HG02759 (cell line): Measurements from ENCODE around the gene MPEG1.
A peak's percentile ranks its signal among the peaks of the same experiment; 100 is the strongest.

Experiments used
- ATAC-seq: cut with Tn5 transposase; IDR thresholded peaks from one replicate; pipeline ENCODE4 v1.9.1; 2021; ENCODE audit warnings: mild to moderate bottlenecking, moderate library complexity; ENCODE audit not compliant: unreplicated experiment

MPEG1 gene, protein sequence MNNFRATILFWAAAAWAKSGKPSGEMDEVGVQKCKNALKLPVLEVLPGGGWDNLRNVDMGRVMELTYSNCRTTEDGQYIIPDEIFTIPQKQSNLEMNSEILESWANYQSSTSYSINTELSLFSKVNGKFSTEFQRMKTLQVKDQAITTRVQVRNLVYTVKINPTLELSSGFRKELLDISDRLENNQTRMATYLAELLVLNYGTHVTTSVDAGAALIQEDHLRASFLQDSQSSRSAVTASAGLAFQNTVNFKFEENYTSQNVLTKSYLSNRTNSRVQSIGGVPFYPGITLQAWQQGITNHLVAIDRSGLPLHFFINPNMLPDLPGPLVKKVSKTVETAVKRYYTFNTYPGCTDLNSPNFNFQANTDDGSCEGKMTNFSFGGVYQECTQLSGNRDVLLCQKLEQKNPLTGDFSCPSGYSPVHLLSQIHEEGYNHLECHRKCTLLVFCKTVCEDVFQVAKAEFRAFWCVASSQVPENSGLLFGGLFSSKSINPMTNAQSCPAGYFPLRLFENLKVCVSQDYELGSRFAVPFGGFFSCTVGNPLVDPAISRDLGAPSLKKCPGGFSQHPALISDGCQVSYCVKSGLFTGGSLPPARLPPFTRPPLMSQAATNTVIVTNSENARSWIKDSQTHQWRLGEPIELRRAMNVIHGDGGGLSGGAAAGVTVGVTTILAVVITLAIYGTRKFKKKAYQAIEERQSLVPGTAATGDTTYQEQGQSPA

DNA sequence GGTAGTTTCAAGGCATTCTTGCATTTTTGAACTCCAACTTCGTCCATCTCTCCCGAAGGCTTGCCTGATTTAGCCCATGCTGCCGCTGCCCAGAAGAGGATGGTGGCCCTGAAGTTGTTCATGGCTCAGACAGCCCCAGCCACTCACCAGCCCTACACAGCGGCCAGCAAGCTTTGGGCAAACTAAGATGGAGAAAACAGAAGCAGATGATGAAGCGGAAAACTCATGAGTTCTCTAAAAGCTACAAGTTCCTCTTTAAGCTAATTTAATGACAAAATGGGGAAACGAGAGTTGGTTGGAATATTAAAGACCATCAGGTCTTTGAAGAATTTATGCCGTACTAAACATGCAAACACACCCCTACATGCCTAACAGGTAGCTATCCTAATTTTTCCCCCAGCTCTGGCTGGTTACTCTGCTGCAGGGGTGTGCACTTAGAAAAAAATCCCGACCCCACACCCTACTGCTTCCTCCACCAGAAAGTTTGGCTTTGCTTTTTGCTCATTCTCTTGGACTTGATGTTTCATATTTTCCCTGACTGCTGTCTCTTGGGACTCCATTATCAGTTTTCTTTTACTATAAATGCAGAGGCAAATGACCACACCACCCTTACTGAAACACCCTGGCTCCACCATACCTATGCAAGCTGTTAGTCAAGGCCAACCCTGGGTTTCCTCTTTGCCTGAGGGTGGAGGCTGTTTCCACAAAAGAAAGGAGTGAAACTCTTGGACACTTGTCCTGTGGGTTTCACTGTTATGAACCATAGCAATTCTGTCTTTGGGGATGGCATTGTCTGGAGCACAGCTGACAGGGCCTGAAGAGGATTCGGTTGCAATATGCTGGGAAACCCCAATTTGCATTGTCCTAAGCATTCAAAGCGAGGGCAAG is at the start of gene MPEG1:
TSS of gene MPEG1 (minus strand) at position 184 of the 888 bp plus-strand sequence. CDS start at position 122, 62 bp downstream.
- peak; percentile 16 for ATAC-seq

DNA sequence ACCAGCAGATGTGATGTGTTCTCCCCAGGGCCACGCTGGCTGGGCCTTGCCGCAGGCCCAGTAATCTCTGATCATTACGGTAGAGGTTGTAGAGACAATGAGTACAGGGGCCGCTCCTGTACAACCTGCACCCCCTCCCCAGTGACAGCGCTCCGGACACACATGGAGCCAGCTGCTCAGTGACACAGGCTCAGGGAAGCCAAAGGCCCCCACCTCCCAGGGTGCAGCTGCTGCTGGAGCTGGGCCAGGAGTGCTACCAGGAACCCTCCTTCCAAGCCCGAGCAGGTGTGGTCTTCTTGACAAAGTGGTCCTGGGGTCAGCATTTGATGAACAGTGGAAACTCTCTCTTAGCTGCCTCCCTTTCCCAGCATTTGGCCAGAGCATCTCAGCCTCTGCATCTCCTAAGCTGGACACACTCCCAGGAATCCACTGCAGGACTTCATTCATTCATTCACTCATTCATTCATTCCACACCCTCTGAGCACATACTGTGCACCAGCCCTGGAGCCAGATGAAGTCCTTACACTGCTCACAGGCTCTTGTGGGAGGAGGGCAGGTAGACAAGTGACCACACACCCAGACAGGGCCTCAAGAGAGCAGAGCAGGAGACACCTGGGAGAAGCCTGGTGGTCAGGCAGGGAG is 49.6 kb upstream of the MPEG1 start:
- ATAC-seq = no peak

DNA sequence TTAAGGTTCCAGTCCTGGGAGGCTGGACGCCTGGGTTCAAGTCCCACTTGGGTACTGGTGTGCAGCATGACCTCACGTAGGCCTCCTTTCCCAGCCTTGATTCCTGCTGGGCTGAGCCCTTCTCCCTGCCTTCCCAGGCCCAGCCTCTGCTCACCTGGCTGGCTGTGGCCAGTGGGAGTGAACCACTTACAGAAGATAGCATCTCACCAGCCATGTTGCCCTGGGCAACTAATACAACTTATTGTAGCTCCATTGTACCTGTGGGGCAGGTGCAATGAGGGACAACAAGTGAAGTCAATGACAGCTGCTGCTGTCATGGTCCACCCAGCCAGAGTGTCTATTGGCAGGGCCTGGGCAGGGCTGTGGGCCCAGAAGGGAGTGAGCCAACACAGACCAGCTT is 48.4 kb upstream of the MPEG1 start:
- no peak for ATAC-seq

DNA sequence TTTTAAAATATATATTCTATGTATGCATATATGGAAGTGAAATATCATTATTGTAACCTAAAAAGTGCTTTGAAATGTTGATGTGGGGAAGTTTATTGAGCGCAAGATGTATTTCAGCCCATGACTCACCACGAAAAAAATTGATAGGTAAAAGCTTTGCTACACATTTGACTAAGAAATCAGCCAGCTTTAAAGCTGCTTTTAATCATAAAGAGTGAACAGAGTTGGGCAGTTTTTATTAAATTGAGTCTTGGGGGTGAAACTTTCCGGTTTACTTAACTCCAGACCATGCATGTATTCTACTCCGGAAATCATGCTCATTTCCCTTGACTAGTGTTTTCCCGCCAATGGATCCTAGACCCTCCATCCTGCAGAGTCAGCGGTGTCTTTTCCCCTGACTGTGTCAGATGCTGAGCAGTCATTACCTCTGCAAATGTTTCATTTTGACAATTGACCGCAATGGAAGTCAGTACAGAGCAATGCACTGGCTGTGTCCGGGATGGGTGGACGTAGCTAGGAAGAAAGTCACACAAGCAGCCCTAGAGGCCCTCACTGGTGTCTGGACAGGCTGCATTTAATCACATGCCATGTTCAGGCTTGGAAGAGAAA is 47.2 kb upstream of the MPEG1 start:
- peak; percentile 39 for ATAC-seq

DNA sequence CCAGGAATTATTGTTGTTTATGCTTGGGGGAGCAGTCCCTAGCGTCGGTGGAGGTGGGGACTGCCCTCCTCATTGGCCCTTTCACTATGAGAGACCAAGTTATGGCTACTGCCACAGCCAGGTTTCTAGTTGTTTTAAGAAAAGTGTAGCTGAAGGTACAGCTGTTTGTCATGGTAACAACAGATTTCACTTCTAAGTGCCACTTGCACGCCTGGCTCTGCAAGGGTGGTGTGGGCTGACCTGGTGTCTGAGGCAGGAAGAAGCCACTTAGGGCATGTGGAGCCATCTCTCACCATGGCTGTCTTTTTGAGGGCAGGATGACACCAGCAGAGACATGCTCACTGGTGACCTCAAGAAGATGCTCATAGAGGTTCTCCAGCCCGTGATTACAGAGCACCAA is 46.3 kb upstream of the MPEG1 start:
- ATAC-seq = no peak

DNA sequence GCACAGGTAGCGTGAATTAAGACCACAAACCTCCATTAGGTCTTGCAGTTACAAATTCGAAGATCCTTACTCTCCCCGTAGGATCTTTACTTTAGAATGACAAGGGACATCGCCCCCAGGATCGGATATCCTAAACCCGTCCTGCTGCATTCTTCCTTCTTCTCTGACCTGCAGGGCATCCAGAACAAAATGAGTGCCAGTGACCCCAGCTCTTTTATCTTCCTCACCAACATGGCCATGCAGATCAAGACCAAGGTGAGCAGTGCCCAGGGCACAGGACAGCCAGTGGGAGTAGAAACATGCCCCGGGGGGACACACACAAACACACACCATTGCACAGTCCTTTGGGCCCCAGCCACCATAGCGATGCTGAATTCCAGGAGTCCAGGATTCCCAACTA is 42.6 kb upstream of the MPEG1 start:
- ATAC-seq = no peak

DNA sequence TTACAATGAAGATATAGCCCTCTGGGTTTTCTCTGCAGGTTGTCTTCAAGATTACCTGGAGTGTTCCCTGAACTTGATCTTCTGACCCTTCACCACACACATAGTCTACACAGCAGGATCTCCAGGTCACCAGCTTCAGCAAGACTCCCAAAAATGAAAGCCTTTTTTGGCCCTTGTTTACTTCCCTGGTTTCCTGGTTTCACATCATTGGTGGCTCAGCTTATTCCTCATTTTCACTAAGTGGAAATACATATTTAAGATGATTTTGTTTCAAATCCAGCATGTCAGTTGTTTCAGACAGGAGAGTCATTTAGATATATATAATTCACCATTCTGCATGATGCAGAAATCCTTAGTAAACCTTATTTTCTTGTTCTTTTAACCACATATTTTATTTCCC is 41.6 kb upstream of the MPEG1 start:
- no peak for ATAC-seq

DNA sequence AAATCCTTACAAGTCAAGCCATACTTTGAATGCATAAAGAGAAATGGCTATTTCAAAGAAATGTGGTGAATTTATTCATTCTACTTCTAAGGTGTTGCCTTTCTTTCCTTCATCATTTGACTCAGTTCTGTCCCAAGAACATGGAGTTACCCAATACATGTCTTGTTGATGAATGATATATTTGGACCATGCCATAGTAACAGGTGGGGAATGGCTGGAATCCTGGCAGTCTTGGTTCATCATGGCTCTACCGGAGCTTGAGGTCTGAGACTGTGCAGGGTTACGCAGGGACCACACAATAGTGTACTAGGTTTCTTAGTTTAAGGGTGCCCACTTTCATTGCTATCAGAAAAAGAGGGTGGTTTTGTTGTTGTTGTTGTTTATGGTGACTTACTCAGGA is 40.3 kb upstream of the MPEG1 start:
- ATAC-seq = no peak

DNA sequence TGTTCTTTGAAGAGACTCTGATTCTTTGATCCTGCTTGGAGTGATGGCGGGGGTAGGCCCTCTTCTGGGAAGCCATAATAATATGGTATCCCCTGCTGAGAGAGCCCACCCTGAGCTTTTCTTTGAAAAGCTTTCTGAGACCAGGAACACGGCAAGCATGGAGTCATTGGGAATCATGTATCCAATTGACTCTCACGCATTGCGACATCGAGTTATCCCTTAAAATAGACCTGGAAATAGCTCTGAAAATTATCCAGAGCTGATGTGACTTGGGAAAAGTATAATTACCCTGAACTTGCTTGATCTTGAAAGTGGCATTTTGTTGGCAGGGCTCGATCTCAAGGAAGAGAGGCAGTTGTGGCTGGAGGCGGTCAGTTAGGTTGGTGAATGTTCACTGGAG is 36.8 kb upstream of the MPEG1 start:
- ATAC-seq = no peak

DNA sequence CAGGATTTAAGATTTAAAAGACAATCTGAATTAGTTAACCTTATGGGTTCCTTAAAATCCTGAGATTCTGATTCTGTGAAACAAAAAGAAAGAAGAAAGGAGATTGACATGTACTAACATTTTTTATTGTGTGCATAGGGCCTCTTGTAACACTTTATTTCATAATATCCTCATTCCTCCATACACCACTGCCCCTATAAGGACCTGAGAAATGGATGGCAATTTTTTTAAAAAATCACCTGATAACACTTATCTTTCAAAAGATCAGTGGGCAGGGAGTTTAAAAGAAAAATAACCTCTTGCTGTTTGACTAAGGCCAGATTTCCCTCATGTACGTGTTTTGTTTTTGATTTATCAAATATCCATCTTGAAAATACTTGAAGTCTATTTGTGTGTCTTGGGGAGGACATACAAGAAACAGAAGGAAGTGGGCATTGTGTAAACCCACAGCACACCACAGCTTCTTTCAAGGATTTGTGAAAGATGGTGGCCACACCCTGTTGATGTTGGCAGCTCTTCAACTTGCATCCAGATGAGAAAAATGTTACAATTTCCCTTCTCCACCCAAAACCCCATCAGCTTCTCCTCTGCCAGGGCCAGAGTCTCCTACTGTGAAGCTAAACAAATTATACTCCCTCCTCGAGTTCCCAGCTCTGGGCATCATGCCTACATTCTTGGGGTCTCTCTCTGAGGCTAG is 35.0 kb upstream of the MPEG1 start:
- no peak for ATAC-seq

DNA sequence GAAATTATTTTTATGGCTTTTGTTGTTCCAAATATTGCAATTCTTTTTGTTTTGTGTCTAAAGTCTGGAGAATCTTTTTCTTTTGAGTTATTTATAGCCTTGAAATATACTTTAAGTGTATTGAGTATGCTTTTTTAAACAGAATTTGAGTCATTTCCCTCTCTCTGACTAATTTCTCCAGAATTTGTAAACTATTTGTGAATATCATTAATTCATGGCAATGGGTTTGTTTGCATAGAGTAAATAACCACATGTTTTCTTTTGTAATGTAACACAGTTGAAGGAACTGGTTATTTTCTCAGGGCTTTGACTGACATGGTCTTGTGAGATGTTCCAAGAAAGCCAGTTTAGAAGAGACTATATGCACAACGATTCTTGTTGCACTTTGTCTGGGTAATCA is 30.9 kb upstream of the MPEG1 start:
- ATAC-seq = no peak

DNA sequence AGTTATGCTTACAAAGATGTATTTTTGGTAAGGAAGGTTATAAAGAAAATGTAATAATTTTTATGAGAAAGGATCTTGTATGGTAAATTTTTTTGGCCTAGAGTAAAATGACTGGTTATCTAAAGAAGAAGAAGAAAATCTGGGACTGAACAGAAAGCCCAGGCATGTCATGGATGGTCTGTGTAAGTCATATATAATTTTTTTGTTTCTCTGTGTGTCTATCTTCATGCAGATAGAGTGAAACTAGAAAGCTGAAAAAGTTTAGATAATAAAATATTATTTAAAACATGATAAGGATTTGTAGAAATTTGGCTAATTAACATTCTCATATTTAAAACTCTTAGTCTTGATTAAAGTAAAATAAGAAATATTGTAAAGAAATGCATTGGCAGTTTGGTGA is 27.6 kb upstream of the MPEG1 start:
- no peak for ATAC-seq

DNA sequence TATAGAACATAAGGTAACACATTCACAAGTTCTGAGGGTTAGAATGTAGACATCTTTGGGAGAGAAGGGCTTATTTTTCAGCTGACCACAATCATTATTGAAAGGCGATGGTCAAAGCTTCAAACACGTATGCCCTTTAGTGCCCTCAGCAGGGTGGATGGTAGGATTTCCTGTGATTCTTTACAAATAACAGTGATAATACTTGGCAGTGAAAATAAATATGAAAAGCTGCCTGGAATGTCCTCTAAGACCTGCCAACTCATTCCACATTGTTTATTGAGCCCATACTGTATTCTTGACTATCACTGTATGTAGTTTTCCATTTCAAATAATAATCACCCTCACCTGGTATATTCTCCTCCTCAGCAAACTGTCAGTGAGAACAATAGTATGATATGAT is 13.7 kb upstream of the MPEG1 start:
- no peak for ATAC-seq

DNA sequence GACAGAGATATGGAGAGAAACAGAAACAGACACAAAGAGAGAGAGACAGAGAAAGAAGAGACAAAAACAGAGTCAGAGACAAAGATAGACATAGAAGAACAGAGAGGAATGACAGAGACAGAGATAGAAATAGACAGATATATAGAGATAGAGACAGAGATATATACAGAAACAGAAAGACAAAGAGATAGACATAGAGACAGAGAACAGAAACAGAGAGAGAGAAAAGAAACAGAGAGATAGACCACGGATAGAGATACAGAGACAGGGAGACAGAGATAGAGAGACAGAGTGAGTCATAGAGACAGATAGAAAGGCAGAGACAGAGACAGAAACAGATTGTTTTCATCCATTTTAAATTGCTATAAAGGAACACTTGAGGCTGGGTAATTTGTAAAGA is 12.3 kb upstream of the MPEG1 start:
- peak; percentile 41 for ATAC-seq

DNA sequence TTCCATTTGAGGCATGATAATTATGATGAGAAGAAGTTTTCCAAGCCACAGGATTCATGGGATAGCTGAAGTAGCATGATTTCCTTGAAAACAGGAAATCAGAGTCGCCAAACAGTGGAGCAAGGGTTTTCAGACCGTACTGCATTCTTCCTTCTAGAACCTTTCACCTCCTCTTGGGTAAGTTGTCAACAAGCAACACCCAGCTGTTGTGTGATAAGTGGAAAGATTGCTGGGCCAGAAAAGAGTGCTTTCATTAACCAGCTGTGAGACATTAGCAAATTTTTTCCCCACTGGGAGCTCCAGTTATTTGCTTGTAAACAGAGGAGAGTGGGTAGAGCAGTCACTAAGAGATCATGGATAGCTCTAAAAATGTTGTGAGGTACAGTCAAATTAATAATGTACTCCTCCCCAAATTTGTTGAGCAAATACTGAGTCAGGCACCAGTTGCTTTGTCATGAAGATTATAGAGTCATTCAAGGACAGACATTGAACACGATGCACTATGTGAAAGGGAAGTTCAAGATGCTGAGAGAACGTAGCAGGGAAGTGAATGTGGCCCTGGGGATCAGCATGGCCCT is 11.7 kb upstream of the MPEG1 start:
- ATAC-seq = peak; percentile 44

DNA sequence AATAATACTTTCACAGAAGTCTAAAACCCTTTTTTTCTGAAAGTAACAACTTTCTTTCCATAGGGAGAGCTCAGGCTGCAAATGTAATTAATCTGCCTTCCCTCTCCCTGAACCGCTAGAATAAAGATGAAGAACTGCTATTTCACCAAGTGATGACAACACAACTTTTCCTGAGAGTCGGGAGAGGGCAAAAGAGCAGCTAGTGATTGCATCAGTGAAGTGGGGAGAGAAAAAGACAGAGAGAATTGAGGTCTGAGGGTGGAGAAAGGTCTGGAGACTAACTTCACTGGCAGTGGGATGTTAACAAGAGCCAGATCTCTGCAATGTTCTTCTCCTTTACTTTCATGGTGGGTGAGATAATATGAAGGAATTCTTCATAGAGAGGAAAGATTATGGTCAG is 10.9 kb upstream of the MPEG1 start:
- no peak for ATAC-seq

DNA sequence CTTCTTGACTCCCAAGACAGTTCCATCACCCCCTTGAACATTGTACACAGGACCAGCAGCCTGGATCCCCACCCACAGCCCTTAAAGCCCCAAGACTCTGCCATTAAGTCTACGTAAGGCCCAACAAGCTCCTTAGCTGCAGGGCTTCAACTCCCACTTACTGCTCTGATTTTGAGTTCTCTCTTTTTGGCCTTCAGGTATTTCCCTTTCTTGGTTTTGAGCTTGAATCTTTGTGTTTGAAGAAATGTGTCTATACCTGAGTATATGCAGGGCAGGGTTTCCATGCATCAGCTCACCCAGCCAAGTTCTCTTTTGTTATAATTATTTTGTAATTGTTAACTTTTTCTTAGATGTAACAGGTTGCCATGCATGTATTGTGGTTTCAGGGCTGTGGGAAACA is 10.4 kb upstream of the MPEG1 start:
- ATAC-seq = no peak

DNA sequence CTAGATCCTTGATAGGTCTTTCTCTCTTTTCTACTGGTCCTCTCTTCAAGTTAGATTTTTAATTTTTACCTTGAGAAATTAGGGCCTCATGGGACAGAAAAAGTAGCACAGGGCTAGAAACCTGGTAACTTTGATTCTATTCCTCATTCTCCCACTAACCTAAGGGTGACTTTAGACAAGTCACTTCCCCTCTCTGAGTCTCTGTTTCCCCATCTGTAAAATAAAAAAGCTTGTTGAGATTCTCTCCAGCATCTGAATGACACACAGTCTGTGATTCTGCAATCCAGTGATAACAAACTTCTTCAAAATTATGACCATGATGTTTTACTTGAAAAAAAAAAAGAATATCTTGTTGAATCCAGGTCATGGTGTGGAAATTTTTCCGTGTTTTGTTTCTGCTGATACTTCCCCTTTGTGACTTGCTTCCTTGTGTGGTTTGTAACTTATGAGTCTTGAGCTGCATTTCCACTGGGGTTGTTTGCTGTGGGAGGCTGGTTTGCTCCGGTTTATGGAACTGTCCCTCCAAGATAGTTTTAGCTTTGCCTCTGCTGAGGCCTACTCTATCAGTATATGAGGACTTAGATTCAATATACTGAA is 9.8 kb upstream of the MPEG1 start:
- no peak for ATAC-seq

DNA sequence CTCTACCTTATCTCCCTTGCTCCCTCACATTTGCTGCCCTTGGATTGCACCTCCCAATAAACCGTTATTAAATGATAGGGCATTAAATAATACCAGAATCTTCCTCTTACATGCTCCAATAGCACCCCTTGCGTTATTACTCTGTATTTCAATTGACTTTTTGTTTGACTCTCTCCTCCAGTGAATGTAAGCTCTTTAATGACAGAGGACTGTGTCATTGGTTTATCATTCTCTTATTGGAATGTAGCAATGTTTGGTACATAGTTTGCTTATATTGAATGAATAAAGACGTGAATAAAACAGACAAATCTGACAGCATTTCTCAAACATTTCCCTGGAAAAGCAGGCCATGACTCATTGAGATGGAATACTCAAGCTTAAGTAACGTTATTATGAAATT is 8.7 kb upstream of the MPEG1 start:
- no peak for ATAC-seq
